ENCODE results near the gene CAMSAP1. TPM values are rescaled to one million over a fixed set of nuclear protein-coding genes. Genes with fewer than 3 reads are reported as not detected.

CAMSAP1 gene
- total RNA-seq, 1 experiment from 2014 or later = 52.7 TPM

- no peak overlapping the region for H2AK5ac ChIP-seq (ENCODE audit: insufficient read length, low read length)
- no peak overlapping the region for H3K9ac ChIP-seq (ENCODE audit: extremely low read depth, insufficient read length, low read length)
- no peak overlapping the region for H3T11ph ChIP-seq (ENCODE audit: low read length)
- no peak overlapping the region for H3K4me2 ChIP-seq (ENCODE audit: insufficient read depth, insufficient read length, low read length)
- Mint-ChIP-seq H3K9me3 (no peaks in the 10 kb centered on the region), H3K27me3 (ENCODE audit: low read depth) (peaks cover 2% of the 10 kb centered on the region; the same call in 1 of the 2 replicates), H3K27ac (no peak overlapping the region), H3K4me1 (no peaks in the 10 kb centered on the region), H3K4me3 (no peak overlapping the region), H3K36me3 (ENCODE audit: insufficient read depth in 1 of 3, low read depth in 3 of 3) (peaks cover 42 to 86% (median 81%) of the 10 kb centered on the region in 3 experiments; a peak in 6 of 7 replicates)
- H3K23me2 ChIP-seq (ENCODE audit: insufficient read length, low read depth, low read length, poor library complexity, severe bottlenecking) = no peaks in the 10 kb centered on the region
- H3K14ac ChIP-seq (ENCODE audit: insufficient read depth, low read length) = no peak overlapping the region
- H3K79me2 ChIP-seq (ENCODE audit: insufficient read depth, low read length) = no peaks in the 10 kb centered on the region
- H4K8ac ChIP-seq (replicated peaks; ENCODE audit: insufficient read length, low read depth, low read length) = no peak overlapping the region
- H4K5ac ChIP-seq (ENCODE audit: insufficient read length, low read depth, low read length) = no peak overlapping the region
- H2BK5ac ChIP-seq (ENCODE audit: insufficient read length, low read length) = no peak overlapping the region
- no peak overlapping the region for H2BK120ac ChIP-seq (ENCODE audit: low read depth, low read length, poor library complexity, severe bottlenecking)
- no peak overlapping the region for H3K4ac ChIP-seq (ENCODE audit: low read depth, low read length)
- H3K79me1 ChIP-seq (ENCODE audit: insufficient read depth, low read depth, low read length, poor library complexity, severe bottlenecking) = no peaks in the 10 kb centered on the region
- DNase-seq = no peak
- H4K20me1 ChIP-seq (ENCODE audit: control insufficient read depth, insufficient read depth, insufficient read length) = no peaks in the 10 kb centered on the region
- no peak overlapping the region for H2BK15ac ChIP-seq (ENCODE audit: low read depth, low read length)
- H3K9me3 ChIP-seq (ENCODE audit: control insufficient read depth, low read depth, low read length) = no peaks in the 10 kb centered on the region
- H2BK20ac ChIP-seq (ENCODE audit: low read depth, low read length, poor library complexity, severe bottlenecking) = no peak overlapping the region
- no CpG with 5 or more reads among the region's 13 CpGs for WGBS (ENCODE audit: extremely low coverage, insufficient read length, low lambda C conversion rate)
- H3K27ac ChIP-seq (ENCODE audit: insufficient read length, low read depth, low read length) = no peak overlapping the region
- no peaks in the 10 kb centered on the region for H3K4me1 ChIP-seq (ENCODE audit: insufficient read depth, low read length)
- H3K18ac ChIP-seq (ENCODE audit: insufficient read length, low read depth, low read length) = no peak overlapping the region
- no peak overlapping the region for H3K23ac ChIP-seq (ENCODE audit: insufficient read length, low read depth, low read length)
- H4K91ac ChIP-seq (ENCODE audit: insufficient read length, low read depth, low read length) = no peak overlapping the region
- no peak for TF ChIP-seq CTCF (conservative IDR thresholded peaks at IDR 0.05)
- no peak overlapping the region for H2AFZ ChIP-seq (ENCODE audit: low read length)
- no peaks in the 10 kb centered on the region for H3K27me3 ChIP-seq (ENCODE audit: insufficient read depth, low read length)
- no peak overlapping the region for H2BK12ac ChIP-seq (ENCODE audit: insufficient read length, low read depth, low read length)
- H3K56ac ChIP-seq (ENCODE audit: insufficient read length, low read depth, low read length) = no peak overlapping the region
Observed at GRCh38 chr9:135812961-135813360, 94.4 kb downstream of the CAMSAP1 start.

All from H9 (cell line).